GM21526 (cell line): ENCODE results near the gene PDP2.
A peak's percentile ranks its signal among the peaks of the same experiment; 100 is the strongest.
"Not testable (repeated sequence)": the region's sequence is repeated elsewhere in the genome, so short reads cannot be mapped to it uniquely, and the experiment has no call there.

Source experiments
- ATAC-seq: cut with Tn5 transposase; IDR thresholded peaks from one replicate; pipeline ENCODE4 v1.9.1; 2021; ENCODE audit warnings: moderate library complexity; ENCODE audit not compliant: unreplicated experiment, low FRiP score

Gene PDP2

GRCh38 chr16:66851166-66851964, 28.9 kb upstream of the PDP2 start:
- ATAC-seq = no peak

GRCh38 chr16:66853261-66854139, 26.8 kb upstream of the PDP2 start:
- no peak for ATAC-seq

GRCh38 chr16:66856184-66856730, 24.1 kb upstream of the PDP2 start:
- ATAC-seq = no peak

GRCh38 chr16:66856801-66857200, 23.5 kb upstream of the PDP2 start:
- ATAC-seq = no peak

- ATAC-seq = no peak
Observed at GRCh38 chr16:66857437-66857836, 22.9 kb upstream of the PDP2 start.

- ATAC-seq = no peak
Observed at GRCh38 chr16:66858740-66859396, 21.4 kb upstream of the PDP2 start.

- ATAC-seq = no peak
Observed at GRCh38 chr16:66859397-66860068, 20.8 kb upstream of the PDP2 start.

GRCh38 chr16:66862023-66862520, 18.2 kb upstream of the PDP2 start:
- no peak for ATAC-seq

- no peak for ATAC-seq
Observed at GRCh38 chr16:66863707-66864106, 16.6 kb upstream of the PDP2 start.

GRCh38 chr16:66869424-66869823, 10.9 kb upstream of the PDP2 start:
- ATAC-seq = no peak

- not testable (repeated sequence) for ATAC-seq
Observed at GRCh38 chr16:66871363-66871762, 9.0 kb upstream of the PDP2 start.

GRCh38 chr16:66871840-66872239, 8.5 kb upstream of the PDP2 start:
- no peak for ATAC-seq

- ATAC-seq = no peak
Observed at GRCh38 chr16:66872559-66872942, 7.8 kb upstream of the PDP2 start.

GRCh38 chr16:66872943-66873684, 7.2 kb upstream of the PDP2 start:
- ATAC-seq = peak; percentile 77

GRCh38 chr16:66873685-66874055, 6.6 kb upstream of the PDP2 start:
- no peak for ATAC-seq

GRCh38 chr16:66874079-66874775, 6.1 kb upstream of the PDP2 start:
- no peak for ATAC-seq

GRCh38 chr16:66878067-66878466, 2.2 kb upstream of the PDP2 start:
- no peak for ATAC-seq

- no peak for ATAC-seq
Observed at GRCh38 chr16:66881014-66881417, 701 bp downstream of the PDP2 start.

- ATAC-seq = no peak
Observed at GRCh38 chr16:66881560-66881959, 1.2 kb downstream of the PDP2 start.
